Mesothelial cell of epicardium (in vitro differentiated cells): Measurements from ENCODE around the gene NALCN. TPM values are rescaled to one million over a fixed set of nuclear protein-coding genes. Genes with fewer than 3 reads are reported as not detected.

Source experiments
- DNase-seq, 2 experiments: peaks; one replicate each; pipeline ENCODE4 v3.0.0; 2021; ENCODE audit warnings: low spot score in 2 of 2; ENCODE audit not compliant: unreplicated experiment in 2 of 2
- H3K27ac Mint-ChIP-seq: 2 replicates; pipeline ENCODE4 v1.8.0; 2021; ENCODE audit warnings: mixed read lengths
- H3K27me3 Mint-ChIP-seq: 2 replicates; pipeline ENCODE4 v1.8.0; 2021; ENCODE audit warnings: low read depth, mixed read lengths
- H3K36me3 Mint-ChIP-seq: 2 replicates; pipeline ENCODE4 v1.8.0; 2021; ENCODE audit warnings: mixed read lengths
- H3K4me1 Mint-ChIP-seq: 2 replicates; pipeline ENCODE4 v1.8.0; 2021; ENCODE audit warnings: mixed read lengths
- H3K4me3 Mint-ChIP-seq: 2 replicates; pipeline ENCODE4 v1.8.0; 2021; ENCODE audit warnings: mild to moderate bottlenecking, moderate library complexity, mixed read lengths
- H3K9me3 Mint-ChIP-seq: 2 replicates; pipeline ENCODE4 v1.8.0; 2021; ENCODE audit warnings: mixed read lengths
- total RNA-seq: library from RNA; stranded (reverse); gene quantifications from 3 replicates; pipeline ENCODE4 v1.2.1, GENCODE V29; 2021
- TF ChIP-seq, protein P1 (sequence below): fragments of 200-600 bp; sonication (generic); IDR thresholded peaks from one replicate; pipeline ENCODE4 v1.5.0; 2021; ENCODE audit warnings: antibody characterized with exemption; ENCODE audit not compliant: unreplicated experiment

Gene NALCN
- total RNA-seq, 1 donor from 2014 or later: 2.2 TPM

GRCh38 chr13:101301053-101301452, 115.3 kb downstream of the NALCN start:
- no peak for DNase-seq
- no peak overlapping the region for H3K27ac Mint-ChIP-seq
- H3K4me1 Mint-ChIP-seq: no peaks in the 10 kb centered on the region

DNA sequence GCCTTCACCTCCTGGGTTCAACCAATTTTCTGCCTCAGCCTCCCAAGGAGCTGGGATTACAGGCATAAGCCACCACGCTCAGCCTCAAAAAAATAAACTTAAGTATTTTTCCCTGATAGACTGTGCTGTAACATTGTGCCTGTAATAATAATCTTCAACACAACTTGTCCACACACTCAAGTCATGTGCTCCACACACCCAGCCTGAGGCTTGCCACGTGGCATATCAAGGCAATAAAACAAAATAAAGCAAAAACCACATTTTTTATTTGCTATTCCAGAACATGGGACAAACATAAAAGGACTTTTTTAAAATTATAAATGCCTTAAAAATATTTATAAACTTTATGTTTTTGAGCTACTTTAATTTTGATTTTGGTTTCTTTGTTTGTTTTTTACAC, 115.8 kb downstream of the NALCN start:
- Mint-ChIP-seq H3K4me3 (no peak overlapping the region), H3K9me3 (peaks cover under 1% of the 10 kb centered on the region), H3K4me1 (no peaks in the 10 kb centered on the region), H3K27me3 (peaks cover 6% of the 10 kb centered on the region), H3K36me3 (no peaks in the 10 kb centered on the region), H3K27ac (no peak overlapping the region)
- no peak for DNase-seq
- TF ChIP-seq, protein P1, sequence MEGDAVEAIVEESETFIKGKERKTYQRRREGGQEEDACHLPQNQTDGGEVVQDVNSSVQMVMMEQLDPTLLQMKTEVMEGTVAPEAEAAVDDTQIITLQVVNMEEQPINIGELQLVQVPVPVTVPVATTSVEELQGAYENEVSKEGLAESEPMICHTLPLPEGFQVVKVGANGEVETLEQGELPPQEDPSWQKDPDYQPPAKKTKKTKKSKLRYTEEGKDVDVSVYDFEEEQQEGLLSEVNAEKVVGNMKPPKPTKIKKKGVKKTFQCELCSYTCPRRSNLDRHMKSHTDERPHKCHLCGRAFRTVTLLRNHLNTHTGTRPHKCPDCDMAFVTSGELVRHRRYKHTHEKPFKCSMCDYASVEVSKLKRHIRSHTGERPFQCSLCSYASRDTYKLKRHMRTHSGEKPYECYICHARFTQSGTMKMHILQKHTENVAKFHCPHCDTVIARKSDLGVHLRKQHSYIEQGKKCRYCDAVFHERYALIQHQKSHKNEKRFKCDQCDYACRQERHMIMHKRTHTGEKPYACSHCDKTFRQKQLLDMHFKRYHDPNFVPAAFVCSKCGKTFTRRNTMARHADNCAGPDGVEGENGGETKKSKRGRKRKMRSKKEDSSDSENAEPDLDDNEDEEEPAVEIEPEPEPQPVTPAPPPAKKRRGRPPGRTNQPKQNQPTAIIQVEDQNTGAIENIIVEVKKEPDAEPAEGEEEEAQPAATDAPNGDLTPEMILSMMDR: no peak

More at GRCh38 chr13:101301053-101301452, 115.3 kb downstream of the NALCN start:
- Mint-ChIP-seq H3K4me3 (no peak overlapping the region), H3K27me3 (peaks cover 6% of the 10 kb centered on the region), H3K9me3 (no peaks in the 10 kb centered on the region), H3K36me3 (no peaks in the 10 kb centered on the region)
- TF ChIP-seq, protein P1: no peak

DNA sequence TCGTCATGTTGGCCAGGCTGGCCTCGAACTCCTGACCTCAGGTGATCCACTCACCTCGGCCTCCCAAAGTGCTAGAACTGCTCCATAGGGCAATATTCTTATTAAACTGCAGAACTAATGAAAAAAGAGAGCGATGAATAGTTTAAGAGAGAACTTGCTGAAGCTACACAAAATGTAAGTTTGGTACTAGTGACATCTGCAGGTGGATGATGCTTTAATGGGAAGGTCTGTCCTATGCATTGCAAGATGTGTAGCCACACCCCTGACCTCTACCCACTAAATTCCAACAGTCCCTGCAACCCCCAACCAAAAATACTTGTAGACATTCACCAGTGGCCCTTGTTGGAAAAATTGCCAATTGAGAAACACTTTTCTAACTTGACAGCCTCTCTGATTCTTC, 117.8 kb downstream of the NALCN start:
- H3K27ac Mint-ChIP-seq: no peak overlapping the region
- H3K27me3 Mint-ChIP-seq: peaks cover 6% of the 10 kb centered on the region
- H3K36me3 Mint-ChIP-seq: no peaks in the 10 kb centered on the region
- no peak for DNase-seq
- H3K9me3 Mint-ChIP-seq: peaks cover 8% of the 10 kb centered on the region
- TF ChIP-seq, protein P1: no peak
- no peaks in the 10 kb centered on the region for H3K4me1 Mint-ChIP-seq
- H3K4me3 Mint-ChIP-seq: no peak overlapping the region

DNA sequence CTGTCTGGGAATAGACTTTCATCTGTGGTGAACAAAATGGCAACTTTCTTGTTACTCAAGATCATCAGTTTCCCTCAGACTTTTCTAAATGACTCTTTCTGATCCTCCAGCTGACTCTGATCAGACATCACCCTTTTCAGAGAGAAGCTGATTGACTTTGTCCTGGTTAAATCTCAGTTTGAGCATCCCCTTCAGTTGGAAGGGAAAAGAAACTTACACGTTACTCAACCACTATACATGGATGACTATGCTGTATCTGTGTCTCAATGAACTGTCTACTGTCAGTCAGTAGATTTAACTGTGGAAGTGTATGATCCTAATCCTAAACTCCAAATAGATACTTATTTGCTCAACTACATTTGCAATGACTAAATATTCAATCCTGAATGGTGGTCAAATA, 118.5 kb downstream of the NALCN start:
- Mint-ChIP-seq H3K27me3 (peaks cover 6% of the 10 kb centered on the region), H3K36me3 (no peaks in the 10 kb centered on the region), H3K4me1 (no peaks in the 10 kb centered on the region), H3K27ac (no peak overlapping the region), H3K4me3 (no peak overlapping the region), H3K9me3 (peaks cover 8% of the 10 kb centered on the region)
- TF ChIP-seq, protein P1: no peak
- DNase-seq: no peak

- H3K36me3 Mint-ChIP-seq: no peaks in the 10 kb centered on the region
- H3K4me1 Mint-ChIP-seq: peaks cover 3% of the 10 kb centered on the region
- TF ChIP-seq, protein P1: no peak
- H3K27me3 Mint-ChIP-seq: peaks cover 10% of the 10 kb centered on the region
- DNase-seq: no peak
- no peak overlapping the region for H3K4me3 Mint-ChIP-seq
- peaks cover 8% of the 10 kb centered on the region for H3K9me3 Mint-ChIP-seq
- H3K27ac Mint-ChIP-seq: no peak overlapping the region
These were observed 123.6 kb downstream of the NALCN start for GRCh38 chr13:101292711-101293110.
